SH-SY5Y (cell line): Measurements from ENCODE around the gene EFCAB6.

ENCODE experiments used
- GATA2 ChIP-seq: IDR thresholded peaks from 2 replicates; pipeline ENCODE4 v1.6.1; 2011; ENCODE audit warnings: mild to moderate bottlenecking, low read depth, low read length
- GATA3 ChIP-seq: IDR thresholded peaks from 2 replicates; pipeline ENCODE4 v1.6.1; 2011; ENCODE audit warnings: low read depth, mild to moderate bottlenecking, low read length, moderate library complexity

DNA sequence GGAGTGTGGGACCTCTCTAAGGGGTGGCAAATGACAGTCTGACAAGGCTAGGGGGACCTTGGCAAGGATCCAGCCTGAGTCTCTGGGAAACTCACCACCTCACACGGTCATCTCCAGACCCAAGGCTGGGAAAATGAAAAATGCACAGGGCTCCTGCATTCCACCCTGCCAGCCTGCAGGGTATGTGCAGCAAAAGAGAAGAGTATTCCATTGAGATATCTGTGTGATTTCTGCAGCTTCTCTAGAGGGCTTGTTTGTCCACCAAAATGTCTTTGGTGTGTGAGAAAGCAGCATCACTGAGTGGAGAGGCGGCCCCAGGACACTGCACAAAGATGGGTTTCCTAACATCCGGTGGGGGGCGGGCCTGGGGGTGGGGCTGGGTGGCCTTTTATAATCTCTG lies 177.8 kb downstream of the EFCAB6 start:
- no peak for TF ChIP-seq GATA2
- no peak for TF ChIP-seq GATA3
